Endothelial cell of umbilical vein (primary cell): ENCODE results near the gene CBLL1. TPM values are rescaled to one million over a fixed set of nuclear protein-coding genes. Genes with fewer than 3 reads are reported as not detected.

ENCODE experiments used
- Bru-seq: library from RNA; stranded (reverse); fragments of 400-500 nt; gene quantifications from one replicate; lab custom pipeline; 2021; lab: Mats Ljungman, UMichigan
- BruChase-seq, 2 experiments: library from RNA; stranded (reverse); fragments of 400-500 nt; gene quantifications; one replicate each; lab custom pipeline; 2021; lab: Mats Ljungman, UMichigan
- BruUV-seq: library from RNA; stranded (reverse); fragments of 400-500 nt; replicated peaks from 2 replicates; lab custom pipeline; 2021; lab: Mats Ljungman, UMichigan
- CTCF ChIA-PET: fragments of 300-600, 350-600 bp; sonication (Branson Sonifier 250); formaldehyde crosslinking; loops from one replicate; lab custom pipeline; 2021; ENCODE audit warnings: antibody characterized with exemption, inconsistent platforms; lab: Charles Lee
- POLR2A ChIA-PET: fragments of 300-600, 350-600 bp; sonication (Branson Sonifier 250); formaldehyde crosslinking; loops from one replicate; lab custom pipeline; 2021; ENCODE audit warnings: antibody characterized with exemption, inconsistent platforms; lab: Charles Lee
- DNase-seq: peaks from one replicate; pipeline ENCODE4 v3.0.0-alpha.2; 2011; ENCODE audit warnings: low read depth, low spot score
- FAIRE-seq: peaks from 2 replicates; lab custom pipeline; 2011; peaks lifted over from hg19 to GRCh38; lab: Jason Lieb, UNC
- H2AFZ ChIP-seq: 2 replicates; pipeline ENCODE4 v1.6.0; 2012; ENCODE audit warnings: low read depth, low read length, control low read depth, inconsistent platforms
- H3K27ac ChIP-seq: 2 replicates; pipeline ENCODE4 v1.5.1; 2011; ENCODE audit warnings: low read depth, mild to moderate bottlenecking, control low read depth, low read length, moderate library complexity; ENCODE audit not compliant: insufficient read depth
- H3K27me3 ChIP-seq, 2 experiments: 2 replicates each; pipeline versions ENCODE4 v1.6.0 to v1.6.1; 2011; ENCODE audit warnings: low read length in 2 of 2, mixed read lengths in 1 of 2; ENCODE audit not compliant: control insufficient read depth in 2 of 2, insufficient read depth in 2 of 2
- H3K36me3 ChIP-seq, 2 experiments: 2 replicates in 1 of 2; 3 replicates in 1 of 2; pipeline ENCODE4 v1.5.1; 2011; ENCODE audit warnings: low read length in 2 of 2, mild to moderate bottlenecking in 1 of 2, moderate library complexity in 1 of 2; ENCODE audit not compliant: control insufficient read depth in 2 of 2, insufficient read depth in 2 of 2; ENCODE audit errors: extremely low read depth in 1 of 2
- H3K4me1 ChIP-seq: 3 replicates; pipeline ENCODE4 v1.5.1; 2011; ENCODE audit warnings: mild to moderate bottlenecking, low read length; ENCODE audit not compliant: control insufficient read depth, insufficient read depth; ENCODE audit errors: extremely low read depth
- H3K4me2 ChIP-seq: 2 replicates; pipeline ENCODE4 v1.6.1; 2011; ENCODE audit warnings: low read length, control low read depth, mixed read lengths; ENCODE audit not compliant: insufficient read depth
- H3K4me3 ChIP-seq, 3 experiments: fragments of 200-600 bp in 1 of 3; sonication (generic), shearing (Covaris generic) in 1 of 3; replicated peaks in 1 of 3; 2 replicates each; pipeline ENCODE4 v1.5.1; 2011 to 2016; ENCODE audit warnings: control low read depth in 3 of 3, low read length in 3 of 3, mild to moderate bottlenecking in 2 of 3, inconsistent platforms in 1 of 3, low read depth in 1 of 3, moderate library complexity in 1 of 3; ENCODE audit not compliant: insufficient read depth in 1 of 3
- H3K79me2 ChIP-seq: 2 replicates; pipeline ENCODE4 v1.6.0; 2012; ENCODE audit warnings: low read length, inconsistent platforms; ENCODE audit not compliant: control insufficient read depth, insufficient read depth
- H3K9ac ChIP-seq: replicated peaks from 2 replicates; pipeline ENCODE3; 2011; ENCODE audit warnings: low read length, control low read depth; ENCODE audit not compliant: insufficient read depth; ENCODE audit errors: extremely low read depth
- H3K9me1 ChIP-seq: replicated peaks from 3 replicates; pipeline ENCODE4 v1.6.0; 2011; ENCODE audit warnings: mild to moderate bottlenecking, low read length; ENCODE audit not compliant: control insufficient read depth, insufficient read depth; ENCODE audit errors: extremely low read depth
- H3K9me3 ChIP-seq: replicated peaks from 2 replicates; pipeline ENCODE4 v1.5.1; 2012; ENCODE audit warnings: low read length, inconsistent platforms; ENCODE audit not compliant: control insufficient read depth, insufficient read depth
- H4K20me1 ChIP-seq: replicated peaks from 2 replicates; pipeline ENCODE3; 2011; ENCODE audit warnings: mild to moderate bottlenecking, low read length; ENCODE audit not compliant: control insufficient read depth, insufficient read depth; ENCODE audit errors: extremely low read depth
- EZH2 ChIP-seq: IDR thresholded peaks from 2 replicates; pipeline ENCODE4 v1.6.1; 2012; ENCODE audit warnings: borderline replicate concordance, low read depth, mild to moderate bottlenecking, moderate library complexity, low read length, inconsistent platforms; ENCODE audit not compliant: severe bottlenecking
- FOS ChIP-seq: IDR thresholded peaks from 2 replicates; pipeline ENCODE4 v1.6.1; 2011; ENCODE audit warnings: mild to moderate bottlenecking, low read length, moderate library complexity, borderline replicate concordance; ENCODE audit not compliant: insufficient read depth
- GATA2 ChIP-seq: IDR thresholded peaks from 2 replicates; pipeline ENCODE4 v1.7.0; 2011; ENCODE audit warnings: low read depth, mild to moderate bottlenecking, moderate library complexity, mixed read lengths, low read length; ENCODE audit not compliant: insufficient read length, insufficient read depth
- JUN ChIP-seq: IDR thresholded peaks from 2 replicates; pipeline ENCODE4 v1.6.1; 2011; ENCODE audit warnings: borderline replicate concordance, low read depth; ENCODE audit not compliant: insufficient read length, insufficient read depth
- MYC ChIP-seq: IDR thresholded peaks from one replicate; pipeline ENCODE4 v1.6.1; 2011; ENCODE audit warnings: mild to moderate bottlenecking, low read depth, low read length
- POLR2A ChIP-seq: IDR thresholded peaks from 2 replicates; pipeline ENCODE4 v1.6.1; 2012; ENCODE audit warnings: low read depth, mild to moderate bottlenecking, control low read depth, low read length
- POLR2AphosphoS5 ChIP-seq: IDR thresholded peaks from 2 replicates; pipeline ENCODE4 v1.6.1; 2012; ENCODE audit warnings: low read depth, mild to moderate bottlenecking, control low read depth, low read length, moderate library complexity; ENCODE audit not compliant: insufficient read depth
- dilution Hi-C: fragments of 300-500 bp; cut with MboI; formaldehyde crosslinking; loops from one replicate; pipeline ENCODE4 v1.15.0; 2019; ENCODE audit warnings: low sequenced_read_pairs; ENCODE audit not compliant: extremely low pct_ligation_motif_present
- intact Hi-C: fragments of 100-400 bp; cut with micrococcal nuclease; formaldehyde crosslinking; loops from one replicate; pipeline ENCODE4 v1.10.0; 2022
- long read RNA-seq: library from polyadenylated mRNA; stranded (forward); transcript quantifications from one replicate; pipeline ENCODE4 v2.0.0, GENCODE V29; 2021
- polyA minus RNA-seq, 3 experiments: library from RNA; depleted of rRNA, polyadenylated mRNA; stranded (reverse); fragments of >200 nt; gene quantifications; 1 replicate in 1 of 3; 2 replicates in 2 of 3; pipeline ENCODE4 v1.2.3, GENCODE V29; 2011
- polyA plus RNA-seq, 4 experiments: library from polyadenylated mRNA; depleted of rRNA in 3 of 4; stranded (reverse) in 3 of 4; unstranded in 1 of 4; fragments of >200 nt; gene quantifications; 2 replicates each; pipeline versions ENCODE4 v1.2.1 to v1.2.3, GENCODE V29; 2011 to 2012; ENCODE audit warnings: missing spikeins in 1 of 4
- total RNA-seq: library from RNA; stranded (reverse); gene quantifications from 2 replicates; pipeline ENCODE4 v1.2.3, GENCODE V29; 2021
- TF ChIP-seq, protein P1 (sequence below): IDR thresholded peaks from 2 replicates; pipeline ENCODE4 v1.6.1; 2011; ENCODE audit not compliant: insufficient read depth, insufficient read length
- TF ChIP-seq, protein P2 (sequence below), 2 donors: IDR thresholded peaks; 1 replicate in 1 of 2; 2 replicates in 1 of 2; pipeline ENCODE4 v1.5.1; 2011; ENCODE audit warnings: low read length in 2 of 2, mild to moderate bottlenecking in 2 of 2, moderate library complexity in 2 of 2, control low read depth in 1 of 2, inconsistent platforms in 1 of 2, low read depth in 1 of 2; ENCODE audit not compliant: insufficient read depth in 1 of 2; ENCODE audit errors: extremely low read depth in 1 of 2

Gene CBLL1, protein sequence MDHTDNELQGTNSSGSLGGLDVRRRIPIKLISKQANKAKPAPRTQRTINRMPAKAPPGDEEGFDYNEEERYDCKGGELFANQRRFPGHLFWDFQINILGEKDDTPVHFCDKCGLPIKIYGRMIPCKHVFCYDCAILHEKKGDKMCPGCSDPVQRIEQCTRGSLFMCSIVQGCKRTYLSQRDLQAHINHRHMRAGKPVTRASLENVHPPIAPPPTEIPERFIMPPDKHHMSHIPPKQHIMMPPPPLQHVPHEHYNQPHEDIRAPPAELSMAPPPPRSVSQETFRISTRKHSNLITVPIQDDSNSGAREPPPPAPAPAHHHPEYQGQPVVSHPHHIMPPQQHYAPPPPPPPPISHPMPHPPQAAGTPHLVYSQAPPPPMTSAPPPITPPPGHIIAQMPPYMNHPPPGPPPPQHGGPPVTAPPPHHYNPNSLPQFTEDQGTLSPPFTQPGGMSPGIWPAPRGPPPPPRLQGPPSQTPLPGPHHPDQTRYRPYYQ
- total RNA-seq = 30.6 and 31.1 TPM in 2 replicates
- polyA plus RNA-seq = 23.1 and 23.8 TPM in 2 replicates
- 12.1 and 14.8 TPM in 2 replicates for polyA plus RNA-seq (2011; cell fraction: cytosol; rRNA removed)
- polyA plus RNA-seq (2011; cell fraction: nucleus; rRNA removed) = 31.2 and 36.2 TPM in 2 replicates
- 23.8 and 30.8 TPM in 2 replicates for polyA plus RNA-seq (2012)
- 17.6 and 27.7 TPM in 2 replicates for polyA minus RNA-seq
- 12.6 TPM for polyA minus RNA-seq (2011; cell fraction: cytosol; rRNA and poly(A)+ RNA removed)
- 56.8 and 76.9 TPM in 2 replicates for polyA minus RNA-seq (2011; cell fraction: nucleus; rRNA and poly(A)+ RNA removed)
- percentile 96 among the genes with signal in this experiment for Bru-seq, nascent RNA
- BruChase-seq, experiment 1, labeled RNA remaining after a 6-hour chase = percentile 80 among the genes with signal in this experiment
- percentile 92 among the genes with signal in this experiment for BruChase-seq, experiment 2, labeled RNA remaining after a 2-hour chase
- long read RNA-seq, full-length matches to known transcripts = 33 of 43 reads
- long read RNA-seq, partial matches to known transcripts = 1 of 43 reads
- long read RNA-seq, other reads (novel, unspliced or antisense) = 9 of 43 reads

DNA sequence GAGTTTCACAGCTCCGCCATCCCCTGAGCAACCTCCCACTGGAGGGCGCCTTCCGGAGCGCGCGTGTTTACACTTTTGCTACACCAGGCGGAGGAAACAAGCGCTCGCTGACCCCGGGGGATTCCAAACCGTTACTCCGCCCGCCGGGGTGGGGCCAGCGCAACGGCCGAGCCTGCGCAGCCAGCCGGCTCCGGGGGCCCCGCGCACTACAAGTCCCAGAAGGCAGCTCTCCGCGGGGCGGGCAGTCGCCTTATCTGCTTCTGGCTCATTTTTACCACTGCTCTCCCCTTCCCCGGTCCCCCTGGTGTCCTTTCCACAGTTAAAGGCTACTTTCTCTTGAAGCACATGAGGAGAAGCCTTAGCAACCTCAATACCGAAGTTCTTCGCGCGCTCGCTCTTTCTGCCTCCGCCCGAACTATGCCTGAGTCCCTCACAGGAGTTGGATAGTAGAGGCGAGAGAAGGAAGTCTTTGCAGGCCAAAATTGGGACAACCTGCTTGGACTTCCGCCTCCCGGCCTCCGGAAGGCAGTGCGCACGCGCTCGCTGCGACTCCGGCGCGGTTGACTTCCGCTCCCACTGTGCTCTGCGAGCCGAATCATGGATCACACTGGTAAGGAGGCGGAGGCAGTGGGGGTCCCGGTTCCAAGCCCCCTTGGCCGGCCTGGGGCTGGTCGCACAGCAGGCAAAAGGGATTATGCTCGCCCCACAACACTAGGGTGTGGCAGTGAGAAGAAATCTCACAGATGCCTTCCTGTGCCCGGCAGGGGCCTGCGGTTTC lies at the start of gene CBLL1:
TSS of gene CBLL1 (plus strand) at position 576 of the 778 bp plus-strand sequence. CDS start at position 598, 22 bp downstream.
- ChIA-PET CTCF (interaction anchor here (0.8 to 7.7 kb wide), 24 partner anchors 9 to 562 kb away, joined by 3 to 201 read pairs (median 3); partner anchors contain the start of gene DLD), POLR2A (interaction anchor here (0.9 to 1.0 kb wide), 3 partner anchors 131 to 575 kb away, joined by 3 to 8 read pairs (median 3); partner anchors contain the start of gene HBP1)
- Histone ChIP-seq H3K27me3 (no peaks in the 10 kb centered on the region), H3K9me3 (no peaks in the 10 kb centered on the region), H3K9ac (peak within 1 kb of the TSS; percentile 94), H4K20me1 (no peaks in the 10 kb centered on the region), H3K27ac (peak within 1 kb of the TSS; percentile 96), H2AFZ (peak within 1 kb of the TSS; percentile 95), H3K36me3 (peaks cover 0 to 2% of the 10 kb centered on the region in 2 experiments), H3K79me2 (peaks cover 47% of the 10 kb centered on the region), H3K9me1 (no peaks in the 10 kb centered on the region), H3K4me3 (peak within 1 kb of the TSS; percentile 45 to 94 (median 79)), H3K4me2 (peak within 1 kb of the TSS; percentile 98), H3K4me1 (peaks cover 38% of the 10 kb centered on the region)
- BruUV-seq = TSS peak; percentile 38
- dilution Hi-C loops (no loop called here), intact Hi-C loops (loop anchor here (1.0 to 10.0 kb wide), 7 partner anchors 131 to 574 kb away; partner anchors contain the start of gene HBP1)
- TF ChIP-seq, protein P1, sequence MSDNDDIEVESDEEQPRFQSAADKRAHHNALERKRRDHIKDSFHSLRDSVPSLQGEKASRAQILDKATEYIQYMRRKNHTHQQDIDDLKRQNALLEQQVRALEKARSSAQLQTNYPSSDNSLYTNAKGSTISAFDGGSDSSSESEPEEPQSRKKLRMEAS = peak; percentile 31
- no peak for TF ChIP-seq POLR2AphosphoS5
- no peak for TF ChIP-seq JUN
- TF ChIP-seq, protein P2, sequence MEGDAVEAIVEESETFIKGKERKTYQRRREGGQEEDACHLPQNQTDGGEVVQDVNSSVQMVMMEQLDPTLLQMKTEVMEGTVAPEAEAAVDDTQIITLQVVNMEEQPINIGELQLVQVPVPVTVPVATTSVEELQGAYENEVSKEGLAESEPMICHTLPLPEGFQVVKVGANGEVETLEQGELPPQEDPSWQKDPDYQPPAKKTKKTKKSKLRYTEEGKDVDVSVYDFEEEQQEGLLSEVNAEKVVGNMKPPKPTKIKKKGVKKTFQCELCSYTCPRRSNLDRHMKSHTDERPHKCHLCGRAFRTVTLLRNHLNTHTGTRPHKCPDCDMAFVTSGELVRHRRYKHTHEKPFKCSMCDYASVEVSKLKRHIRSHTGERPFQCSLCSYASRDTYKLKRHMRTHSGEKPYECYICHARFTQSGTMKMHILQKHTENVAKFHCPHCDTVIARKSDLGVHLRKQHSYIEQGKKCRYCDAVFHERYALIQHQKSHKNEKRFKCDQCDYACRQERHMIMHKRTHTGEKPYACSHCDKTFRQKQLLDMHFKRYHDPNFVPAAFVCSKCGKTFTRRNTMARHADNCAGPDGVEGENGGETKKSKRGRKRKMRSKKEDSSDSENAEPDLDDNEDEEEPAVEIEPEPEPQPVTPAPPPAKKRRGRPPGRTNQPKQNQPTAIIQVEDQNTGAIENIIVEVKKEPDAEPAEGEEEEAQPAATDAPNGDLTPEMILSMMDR (IDR thresholded peaks at IDR 0.05; ENCODE audit: extremely low read depth in 1 of 2, insufficient read depth in 1 of 2, low read depth in 1 of 2, low read length in 2 of 2) = peak; percentile 65 to 76
- TF ChIP-seq GATA2 = peak; percentile 63
- TF ChIP-seq FOS = peak; percentile 17
- TF ChIP-seq MYC = peak; percentile 55
- TF ChIP-seq EZH2 = no peak
- TF ChIP-seq POLR2A = peak; percentile 2
- FAIRE-seq (peak; percentile 97), DNase-seq (peak; percentile 98)
